GM18502 (cell line): ENCODE data around the gene AZU1.

ENCODE experiments used
- ATAC-seq: cut with Tn5 transposase; IDR thresholded peaks from one replicate; pipeline ENCODE4 v1.9.1; 2021; ENCODE audit warnings: mild to moderate bottlenecking; ENCODE audit not compliant: unreplicated experiment, poor library complexity

Gene AZU1

GRCh38 chr19:827710-828321, at the start of gene AZU1:
Gene AZU1 (plus strand): TSS chr19:827837. CDS start chr19:827847, 10 bp downstream.
- ATAC-seq = no peak

GRCh38 chr19:778910-779653, 48.6 kb upstream of the AZU1 start:
- no peak for ATAC-seq

- ATAC-seq = no peak
Observed at GRCh38 chr19:780935-781334, 46.7 kb upstream of the AZU1 start.

- no peak for ATAC-seq
Observed at GRCh38 chr19:781800-782184, 45.8 kb upstream of the AZU1 start.

- ATAC-seq = no peak
Observed at GRCh38 chr19:782185-782877, 45.3 kb upstream of the AZU1 start.

GRCh38 chr19:782878-783668, 44.6 kb upstream of the AZU1 start:
- ATAC-seq = no peak

GRCh38 chr19:784541-784940, 43.1 kb upstream of the AZU1 start:
- ATAC-seq = no peak

GRCh38 chr19:787536-787935, 40.1 kb upstream of the AZU1 start:
- ATAC-seq = no peak

- ATAC-seq = no peak
Observed at GRCh38 chr19:788686-788982, 39.0 kb upstream of the AZU1 start.

- no peak for ATAC-seq
Observed at GRCh38 chr19:788983-789700, 38.5 kb upstream of the AZU1 start.

GRCh38 chr19:789701-790060, 38.0 kb upstream of the AZU1 start:
- ATAC-seq = no peak

- no peak for ATAC-seq
Observed at GRCh38 chr19:791007-791566, 36.5 kb upstream of the AZU1 start.

- no peak for ATAC-seq
Observed at GRCh38 chr19:791567-792305, 35.9 kb upstream of the AZU1 start.

GRCh38 chr19:792306-792885, 35.2 kb upstream of the AZU1 start:
- ATAC-seq = no peak

- ATAC-seq = no peak
Observed at GRCh38 chr19:793806-794205, 33.8 kb upstream of the AZU1 start.

- no peak for ATAC-seq
Observed at GRCh38 chr19:795073-795611, 32.5 kb upstream of the AZU1 start.

- no peak for ATAC-seq
Observed at GRCh38 chr19:795691-796581, 31.7 kb upstream of the AZU1 start.
